Stimulated activated CD8-positive, alpha-beta memory T cell treated with anti-CD3 and anti-CD28 coated beads, Interleukin-4, amount 100 ng/mL, for 24 hours (primary cell): ENCODE measurements around the gene RIMBP3B.
"Not testable (repeated sequence)": the region's sequence is repeated elsewhere in the genome, so short reads cannot be mapped to it uniquely, and the experiment has no call there.

Experiments
- DNase-seq: peaks from one replicate; pipeline ENCODE4 v3.0.0-alpha.2; 2020; ENCODE audit warnings: low read depth

The RIMBP3B gene, protein sequence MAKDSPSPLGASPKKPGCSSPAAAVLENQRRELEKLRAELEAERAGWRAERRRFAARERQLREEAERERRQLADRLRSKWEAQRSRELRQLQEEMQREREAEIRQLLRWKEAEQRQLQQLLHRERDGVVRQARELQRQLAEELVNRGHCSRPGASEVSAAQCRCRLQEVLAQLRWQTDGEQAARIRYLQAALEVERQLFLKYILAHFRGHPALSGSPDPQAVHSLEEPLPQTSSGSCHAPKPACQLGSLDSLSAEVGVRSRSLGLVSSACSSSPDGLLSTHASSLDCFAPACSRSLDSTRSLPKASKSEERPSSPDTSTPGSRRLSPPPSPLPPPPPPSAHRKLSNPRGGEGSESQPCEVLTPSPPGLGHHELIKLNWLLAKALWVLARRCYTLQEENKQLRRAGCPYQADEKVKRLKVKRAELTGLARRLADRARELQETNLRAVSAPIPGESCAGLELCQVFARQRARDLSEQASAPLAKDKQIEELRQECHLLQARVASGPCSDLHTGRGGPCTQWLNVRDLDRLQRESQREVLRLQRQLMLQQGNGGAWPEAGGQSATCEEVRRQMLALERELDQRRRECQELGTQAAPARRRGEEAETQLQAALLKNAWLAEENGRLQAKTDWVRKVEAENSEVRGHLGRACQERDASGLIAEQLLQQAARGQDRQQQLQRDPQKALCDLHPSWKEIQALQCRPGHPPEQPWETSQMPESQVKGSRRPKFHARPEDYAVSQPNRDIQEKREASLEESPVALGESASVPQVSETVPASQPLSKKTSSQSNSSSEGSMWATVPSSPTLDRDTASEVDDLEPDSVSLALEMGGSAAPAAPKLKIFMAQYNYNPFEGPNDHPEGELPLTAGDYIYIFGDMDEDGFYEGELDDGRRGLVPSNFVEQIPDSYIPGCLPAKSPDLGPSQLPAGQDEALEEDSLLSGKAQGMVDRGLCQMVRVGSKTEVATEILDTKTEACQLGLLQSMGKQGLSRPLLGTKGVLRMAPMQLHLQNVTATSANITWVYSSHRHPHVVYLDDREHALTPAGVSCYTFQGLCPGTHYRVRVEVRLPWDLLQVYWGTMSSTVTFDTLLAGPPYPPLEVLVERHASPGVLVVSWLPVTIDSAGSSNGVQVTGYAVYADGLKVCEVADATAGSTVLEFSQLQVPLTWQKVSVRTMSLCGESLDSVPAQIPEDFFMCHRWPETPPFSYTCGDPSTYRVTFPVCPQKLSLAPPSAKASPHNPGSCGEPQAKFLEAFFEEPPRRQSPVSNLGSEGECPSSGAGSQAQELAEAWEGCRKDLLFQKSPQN (N-terminal part only)

DNA sequence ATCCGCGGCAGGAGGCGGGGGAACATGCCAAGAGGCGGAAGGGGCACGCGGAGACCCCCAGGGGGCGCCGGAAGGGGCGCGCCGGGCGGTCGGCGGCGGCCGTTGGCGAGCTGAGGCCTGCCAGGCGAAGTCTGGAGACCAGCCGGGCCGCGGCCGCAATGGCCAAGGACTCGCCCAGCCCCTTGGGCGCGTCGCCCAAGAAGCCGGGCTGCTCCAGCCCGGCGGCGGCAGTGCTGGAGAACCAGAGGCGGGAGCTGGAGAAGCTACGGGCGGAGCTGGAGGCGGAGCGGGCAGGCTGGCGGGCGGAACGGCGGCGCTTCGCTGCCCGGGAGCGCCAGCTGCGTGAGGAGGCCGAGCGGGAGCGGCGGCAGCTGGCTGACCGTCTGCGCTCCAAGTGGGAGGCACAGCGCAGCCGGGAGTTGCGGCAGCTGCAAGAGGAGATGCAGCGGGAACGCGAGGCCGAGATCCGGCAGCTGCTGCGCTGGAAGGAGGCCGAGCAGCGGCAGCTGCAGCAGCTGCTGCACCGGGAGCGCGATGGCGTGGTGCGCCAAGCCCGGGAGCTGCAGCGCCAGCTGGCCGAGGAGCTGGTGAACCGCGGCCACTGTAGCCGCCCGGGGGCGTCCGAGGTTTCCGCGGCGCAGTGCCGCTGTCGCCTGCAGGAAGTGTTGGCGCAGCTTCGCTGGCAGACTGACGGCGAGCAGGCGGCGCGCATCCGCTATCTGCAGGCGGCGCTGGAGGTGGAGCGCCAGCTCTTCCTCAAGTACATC is at the start of gene RIMBP3B:
Gene RIMBP3B, plus strand, starts transcription at position 51 of the 767 bp plus-strand sequence. Its CDS starts 108 bp downstream, at position 159.
- not testable (repeated sequence) for DNase-seq

DNA sequence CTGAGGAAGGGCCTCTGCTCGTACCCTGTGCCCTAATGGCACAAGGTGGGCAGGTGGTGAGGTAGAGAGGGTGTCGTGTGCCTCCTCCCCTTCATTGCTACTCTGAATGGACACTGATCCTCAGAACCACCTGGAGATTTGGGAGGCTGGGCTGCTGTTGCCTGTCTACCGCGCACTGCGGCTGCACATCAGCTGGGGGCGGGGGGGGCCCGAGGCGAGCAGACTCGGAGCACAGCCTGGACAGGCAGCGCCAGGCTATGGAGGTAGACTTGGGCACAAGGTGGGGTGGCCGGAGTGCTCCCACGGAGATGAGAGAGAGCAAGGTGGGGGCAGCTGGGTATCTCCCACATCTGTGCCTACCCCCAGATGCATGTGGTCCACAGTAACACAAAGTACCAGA is 26.0 kb upstream of the RIMBP3B start:
- not testable (repeated sequence) for DNase-seq

DNA sequence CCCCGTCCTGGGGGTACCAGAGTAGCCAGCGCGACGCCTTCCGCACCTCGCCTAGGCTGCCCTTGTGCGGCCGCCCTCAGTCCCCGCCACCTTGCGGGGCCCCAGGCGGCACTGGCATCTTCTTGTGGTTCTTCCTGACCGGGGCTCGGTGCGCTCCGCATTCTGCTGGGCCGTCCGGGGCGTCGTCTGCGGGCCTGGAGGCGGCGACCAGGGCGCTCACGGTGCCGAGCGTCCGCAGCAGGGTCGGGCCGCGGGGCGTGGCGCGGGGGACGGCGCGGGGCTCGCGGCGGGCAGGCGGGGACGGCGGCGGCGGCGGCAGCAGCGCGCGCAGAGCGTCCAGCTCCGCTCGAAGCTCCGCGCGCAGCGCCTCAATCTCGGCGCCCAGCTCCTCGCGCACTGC is 23.0 kb upstream of the RIMBP3B start:
- not testable (repeated sequence) for DNase-seq

DNA sequence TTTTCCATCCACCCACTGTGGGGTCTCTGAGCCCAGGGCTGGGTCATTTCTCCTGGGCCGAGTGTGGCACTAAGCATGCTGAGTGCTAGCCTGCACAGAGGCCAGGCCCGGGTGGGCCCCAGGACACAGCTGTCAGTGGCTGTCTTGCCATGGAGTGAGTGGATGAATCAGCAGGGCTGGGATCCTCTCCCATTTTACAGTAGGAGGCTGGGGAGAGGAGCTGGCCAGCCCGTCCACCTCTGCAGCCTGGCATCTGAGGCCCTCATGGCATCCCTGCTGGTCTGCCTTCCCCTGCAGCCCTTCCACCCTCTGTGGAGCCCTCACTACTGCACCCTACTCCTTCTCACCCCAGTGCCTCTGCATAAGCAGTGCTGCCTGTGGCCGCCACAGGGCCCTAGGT is 21.1 kb upstream of the RIMBP3B start:
- not testable (repeated sequence) for DNase-seq

DNA sequence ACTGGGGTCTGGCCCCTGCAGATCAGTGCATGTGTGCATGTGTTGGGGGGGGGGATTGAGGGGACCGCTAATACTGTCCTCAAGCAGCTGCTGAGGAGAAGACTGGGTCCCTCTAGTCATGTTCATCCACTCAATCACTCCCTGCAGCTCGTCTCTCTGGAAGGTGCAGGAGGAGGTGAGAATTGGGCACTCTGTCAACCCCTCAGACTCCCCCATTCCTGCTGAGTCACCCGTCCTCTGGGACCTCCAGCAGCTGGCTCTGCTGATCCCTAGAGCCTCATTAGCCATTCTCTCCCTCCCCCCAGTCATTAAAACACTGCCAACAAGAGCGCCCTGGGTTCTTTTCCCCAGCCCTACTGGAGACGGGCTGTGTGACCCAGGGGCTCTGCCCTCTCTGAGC is 20.5 kb upstream of the RIMBP3B start:
- not testable (repeated sequence) for DNase-seq

DNA sequence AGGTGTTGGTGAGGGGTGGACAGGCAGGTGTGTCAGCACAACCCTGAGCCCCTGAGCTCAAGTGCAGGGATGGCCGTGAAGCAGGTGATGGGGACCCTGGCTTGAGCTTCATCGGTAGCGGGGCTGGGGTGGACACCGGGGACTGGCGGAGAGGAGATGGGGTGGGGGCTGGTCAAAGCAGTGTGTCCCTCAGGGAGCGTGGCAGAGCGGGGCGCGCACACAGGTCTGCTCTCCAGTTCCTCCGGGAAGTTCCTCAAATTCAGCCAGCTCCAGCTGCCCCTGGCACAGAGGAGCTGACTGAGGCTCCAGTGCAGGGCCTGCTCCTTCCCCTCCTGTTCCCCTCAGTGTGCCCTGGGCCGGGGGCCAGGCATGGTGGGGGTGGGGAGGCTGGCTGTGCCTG is 19.7 kb upstream of the RIMBP3B start:
- DNase-seq, result not testable (repeated sequence)

DNA sequence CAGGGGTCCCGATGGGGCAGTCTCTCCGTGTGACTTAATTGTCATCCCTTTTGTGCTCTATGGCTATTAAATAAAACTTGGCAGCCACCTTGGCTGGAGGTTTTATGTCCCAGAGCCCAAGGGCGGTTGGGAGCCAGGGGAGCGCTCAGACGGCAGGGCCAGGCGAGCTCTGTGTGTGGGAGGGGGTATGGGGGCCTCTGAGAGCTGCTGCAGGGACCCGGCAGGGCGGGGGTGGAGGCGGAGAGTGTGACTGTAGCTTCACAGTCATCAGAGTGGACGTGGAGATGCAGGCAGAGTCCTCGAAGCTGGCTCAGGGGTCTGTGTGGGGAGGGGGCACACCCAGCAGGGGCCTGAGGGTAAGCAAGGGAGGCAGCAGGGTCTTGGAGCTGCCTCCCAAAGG is 19.2 kb upstream of the RIMBP3B start:
- not testable (repeated sequence) for DNase-seq

DNA sequence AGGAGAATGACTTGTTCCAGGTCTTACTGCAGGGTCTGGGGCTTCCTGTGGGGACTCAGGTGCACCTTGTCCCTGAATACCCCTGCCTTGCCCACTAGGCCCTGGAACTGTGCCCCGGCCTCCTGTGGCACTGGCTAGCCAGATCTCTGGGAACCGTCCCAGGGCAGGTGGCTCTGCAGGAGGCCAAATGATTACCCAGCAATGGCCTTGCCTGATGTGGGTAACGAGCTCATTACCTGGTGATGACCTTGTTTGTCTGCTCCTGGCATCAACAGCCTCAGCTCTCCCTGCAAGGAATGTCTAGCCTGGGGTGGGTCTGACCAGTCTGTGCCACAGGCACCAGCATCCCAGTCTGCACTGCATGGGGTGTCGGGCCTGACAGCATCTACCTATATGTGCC is 18.2 kb upstream of the RIMBP3B start:
- DNase-seq, result not testable (repeated sequence)

DNA sequence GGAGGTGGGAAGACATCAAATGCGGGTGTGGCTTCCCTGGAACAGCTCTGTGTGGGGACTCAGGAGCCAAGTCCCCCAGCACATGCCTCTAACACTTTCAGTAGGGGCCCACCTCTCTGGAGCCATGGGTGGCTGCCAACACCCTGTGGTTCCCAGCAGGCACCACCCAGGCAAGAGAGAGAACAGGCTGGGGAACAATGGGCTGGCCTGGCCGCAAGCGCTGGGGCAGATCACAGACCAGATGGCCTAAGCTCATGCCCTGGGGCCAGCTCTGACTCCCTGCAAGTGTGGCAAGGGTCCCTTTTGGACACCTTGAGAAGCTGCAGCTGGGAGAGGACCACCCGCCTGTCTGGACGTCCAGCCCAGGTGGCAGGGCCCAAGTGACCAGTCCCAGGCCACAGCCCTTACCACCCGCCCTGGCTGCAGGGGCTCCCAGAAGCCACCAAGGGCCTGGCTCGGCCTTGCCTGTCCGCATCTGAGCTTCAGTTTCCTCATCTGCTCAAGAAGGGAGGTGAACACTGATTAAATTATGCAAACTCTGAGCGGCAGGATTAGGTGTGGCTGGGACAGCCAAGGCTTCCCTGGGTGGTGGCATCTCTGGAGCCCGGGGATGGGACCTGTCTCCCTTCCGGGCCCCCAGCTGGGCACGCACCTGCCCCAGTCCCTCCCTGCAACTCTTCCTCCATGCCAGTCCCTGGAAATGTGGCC is 14.8 kb upstream of the RIMBP3B start:
- not testable (repeated sequence) for DNase-seq

DNA sequence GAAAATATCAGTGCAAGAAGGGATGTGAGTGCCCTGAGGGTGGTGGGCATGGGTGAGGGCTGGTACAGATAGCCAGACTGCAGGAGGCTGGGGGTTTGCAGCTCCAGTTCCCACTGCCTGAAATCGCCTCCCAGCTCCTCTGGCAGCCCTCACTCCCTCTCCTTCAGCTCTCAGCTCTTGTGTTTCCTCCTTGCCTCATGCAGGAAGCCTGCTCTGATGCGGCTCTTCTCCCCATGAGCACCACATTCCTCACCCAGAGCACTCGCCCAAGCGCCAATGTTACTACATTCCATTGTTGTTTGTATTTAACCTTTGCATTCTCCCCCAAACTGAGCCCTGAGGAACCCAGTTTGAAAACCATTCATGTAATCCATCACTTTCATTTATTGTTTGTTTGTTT is 7.7 kb upstream of the RIMBP3B start:
- DNase-seq, result not testable (repeated sequence)

DNA sequence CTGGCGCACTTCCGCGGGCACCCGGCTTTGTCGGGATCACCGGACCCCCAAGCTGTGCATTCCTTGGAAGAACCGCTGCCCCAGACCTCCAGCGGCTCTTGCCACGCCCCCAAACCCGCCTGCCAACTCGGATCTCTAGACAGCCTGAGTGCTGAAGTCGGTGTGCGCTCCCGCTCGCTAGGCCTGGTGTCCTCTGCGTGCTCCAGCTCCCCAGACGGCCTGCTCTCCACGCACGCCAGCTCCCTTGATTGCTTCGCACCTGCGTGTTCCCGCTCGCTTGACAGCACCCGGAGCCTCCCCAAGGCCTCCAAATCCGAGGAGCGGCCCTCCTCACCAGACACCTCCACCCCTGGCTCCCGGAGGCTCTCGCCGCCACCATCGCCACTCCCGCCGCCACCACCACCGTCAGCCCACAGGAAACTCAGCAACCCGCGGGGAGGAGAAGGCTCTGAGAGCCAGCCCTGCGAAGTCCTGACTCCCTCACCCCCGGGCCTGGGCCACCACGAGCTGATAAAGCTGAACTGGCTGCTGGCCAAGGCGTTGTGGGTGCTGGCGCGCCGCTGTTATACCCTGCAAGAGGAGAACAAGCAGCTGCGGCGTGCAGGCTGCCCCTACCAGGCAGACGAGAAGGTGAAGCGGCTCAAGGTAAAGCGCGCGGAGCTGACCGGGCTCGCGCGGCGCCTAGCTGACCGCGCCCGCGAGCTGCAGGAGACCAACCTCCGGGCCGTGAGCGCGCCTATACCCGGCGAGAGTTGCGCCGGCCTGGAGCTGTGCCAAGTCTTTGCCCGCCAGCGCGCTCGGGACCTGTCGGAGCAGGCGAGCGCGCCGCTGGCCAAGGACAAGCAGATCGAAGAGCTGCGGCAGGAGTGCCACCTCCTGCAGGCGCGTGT is 1.2 kb downstream of the RIMBP3B start:
- DNase-seq, result not testable (repeated sequence)

DNA sequence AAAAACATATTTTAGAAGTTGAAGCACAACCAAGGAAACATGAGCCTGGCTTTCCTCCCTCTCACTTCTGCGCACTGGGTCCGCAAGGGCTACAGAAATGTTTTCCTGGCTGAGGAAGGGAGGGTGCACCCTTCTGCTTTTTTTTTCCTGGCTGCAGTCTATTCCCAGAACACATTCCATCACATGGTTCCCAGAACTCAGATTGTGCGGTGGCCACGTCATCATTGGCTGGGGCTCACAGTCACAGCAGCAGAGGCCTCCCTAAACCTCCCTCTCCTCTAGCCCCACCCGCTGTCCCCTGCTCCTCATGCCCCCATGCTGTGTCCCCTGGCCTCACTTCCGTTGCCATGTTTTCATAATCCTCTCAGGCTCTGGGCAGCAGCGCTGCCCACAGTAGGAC is 5.9 kb downstream of the RIMBP3B start:
- not testable (repeated sequence) for DNase-seq

DNA sequence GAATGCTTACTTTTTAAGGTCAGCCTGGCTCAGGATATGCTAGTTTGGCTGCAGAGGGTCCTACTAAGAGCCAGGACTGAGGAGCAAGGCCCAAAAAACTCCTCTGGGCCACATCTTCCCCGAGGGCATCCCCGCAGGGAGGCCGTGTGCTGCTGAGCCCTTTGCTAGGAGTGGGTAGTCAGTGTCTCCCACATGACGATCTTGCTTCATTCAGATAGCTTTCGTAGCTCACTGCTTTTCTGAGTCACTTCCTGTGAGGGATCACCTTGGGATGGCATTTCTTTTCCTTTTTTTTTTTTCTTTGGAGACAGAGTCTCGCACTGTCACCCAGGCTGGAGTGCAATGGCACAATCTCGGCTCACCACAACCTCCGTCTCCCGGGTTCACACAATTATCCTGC is 6.5 kb downstream of the RIMBP3B start:
- not testable (repeated sequence) for DNase-seq

DNA sequence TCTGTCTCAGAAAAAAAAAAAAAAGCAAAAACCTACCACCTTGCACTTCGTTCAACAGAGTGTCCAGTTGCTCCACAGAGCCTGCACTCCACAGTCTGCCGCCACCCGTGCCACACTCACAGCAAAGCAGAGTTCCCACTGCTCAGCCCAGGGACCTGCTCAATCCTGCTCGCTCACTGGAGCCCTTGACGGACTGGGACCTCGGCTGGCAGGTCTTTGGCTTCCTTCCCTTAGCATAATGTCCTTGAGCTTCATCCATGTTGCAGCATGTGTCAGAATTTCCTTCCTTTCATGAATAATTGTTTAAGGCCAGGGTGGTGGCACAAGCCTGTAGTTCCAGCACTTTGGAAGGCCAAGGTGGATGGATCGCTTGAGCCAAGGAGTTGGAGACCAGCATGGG is 11.1 kb downstream of the RIMBP3B start:
- DNase-seq, result not testable (repeated sequence)

DNA sequence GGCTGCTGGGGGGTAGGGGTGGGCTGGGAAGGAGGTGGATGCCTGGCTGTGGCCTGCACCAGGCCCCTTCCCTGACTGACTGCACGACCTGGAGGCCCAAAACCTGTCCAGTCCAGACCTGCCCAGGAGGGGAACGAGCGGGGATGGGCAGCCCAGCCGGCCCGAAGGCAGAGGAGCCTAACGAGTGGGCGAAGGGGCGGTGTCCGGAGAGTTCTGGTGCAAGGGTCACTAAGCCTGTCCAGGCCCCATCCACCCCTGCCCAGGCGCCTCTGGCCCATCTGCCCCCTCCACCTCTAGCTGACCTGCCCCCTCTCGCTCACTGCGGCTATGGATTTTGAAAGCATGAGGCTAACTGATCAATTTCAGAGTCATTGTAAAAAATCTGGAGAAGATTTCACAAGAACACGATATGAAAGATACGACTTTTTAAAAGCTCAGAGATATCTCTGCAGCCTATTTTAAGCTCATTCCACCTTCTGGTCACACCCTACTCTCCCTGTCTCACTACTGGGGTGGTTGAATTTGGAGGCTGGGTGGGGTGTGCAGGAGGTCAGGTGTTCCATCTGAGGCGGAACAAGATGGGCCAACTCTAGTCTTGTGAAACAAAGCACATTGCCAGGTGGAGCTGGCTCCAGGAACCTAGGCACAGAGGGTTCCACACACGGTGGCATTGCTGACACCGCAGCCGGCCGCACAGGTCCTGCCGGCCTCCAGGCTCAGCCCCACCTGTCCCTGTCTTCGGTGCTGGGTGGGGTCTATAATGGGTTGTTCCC is 17.8 kb downstream of the RIMBP3B start:
- DNase-seq, result not testable (repeated sequence)

DNA sequence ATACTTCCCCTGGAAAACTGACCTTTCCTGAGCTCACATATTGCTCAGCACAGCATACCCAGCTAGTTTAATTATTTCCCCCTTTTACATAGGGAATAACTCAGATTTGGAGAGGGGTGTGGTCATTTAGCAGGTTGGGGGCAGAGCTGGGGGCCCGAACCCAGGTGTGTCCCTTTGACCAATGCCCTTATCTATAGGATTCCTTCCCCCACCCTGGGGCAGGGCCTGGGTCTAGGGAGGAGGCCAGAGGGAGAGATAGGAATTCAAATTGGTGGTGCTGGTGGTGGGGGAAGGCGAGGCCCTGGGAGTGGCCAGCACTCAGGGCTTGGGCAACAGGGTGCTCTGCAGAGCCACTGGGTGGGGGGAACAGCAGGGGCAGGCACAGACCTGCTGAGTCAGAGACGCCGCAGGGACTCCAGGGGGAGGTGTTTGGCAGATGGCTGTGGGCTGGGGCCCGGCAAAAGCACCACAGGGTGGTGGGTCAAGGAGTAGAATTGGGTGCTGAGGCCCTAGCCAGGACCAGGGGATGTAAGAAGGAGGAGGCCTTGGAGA is 19.3 kb downstream of the RIMBP3B start:
- not testable (repeated sequence) for DNase-seq

DNA sequence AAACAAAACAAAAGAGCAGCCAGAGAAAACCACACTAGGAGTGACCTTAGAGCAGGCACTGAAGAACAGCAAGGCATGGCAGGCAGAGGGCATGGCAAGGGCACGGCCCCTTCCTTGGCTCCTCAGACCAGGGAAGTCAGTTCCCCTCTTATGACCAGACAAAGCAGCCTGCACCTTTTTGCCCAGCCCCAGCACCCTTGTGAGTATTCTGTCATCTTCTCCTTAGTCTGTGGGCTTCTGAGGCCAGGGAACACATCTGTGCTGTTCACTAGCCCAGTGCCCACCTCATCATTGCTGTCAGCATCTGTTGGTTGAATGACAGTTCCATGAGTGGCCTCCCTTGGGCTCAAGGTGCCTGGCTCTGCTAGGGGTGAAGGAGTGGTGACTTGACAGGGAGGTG is 23.6 kb downstream of the RIMBP3B start:
- DNase-seq, result not testable (repeated sequence)

DNA sequence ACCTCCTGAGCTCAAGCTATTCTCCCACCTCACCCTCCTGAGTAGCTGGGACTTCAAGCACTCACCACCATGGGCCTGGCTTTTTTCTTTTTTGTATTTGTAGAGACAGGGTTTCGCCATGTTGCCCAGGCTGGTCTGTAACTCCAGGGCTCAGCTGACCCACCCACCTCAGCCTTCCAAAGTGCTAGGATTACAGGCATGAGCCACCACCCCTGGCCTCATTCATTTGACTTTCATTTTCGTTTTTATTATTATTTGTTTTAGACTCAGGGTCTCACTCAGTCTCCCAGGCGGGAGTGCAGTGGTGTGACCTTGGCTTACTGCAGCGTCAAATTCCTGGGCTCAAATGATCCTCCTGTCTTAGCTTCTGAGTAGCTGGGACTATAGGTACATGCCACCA is 24.2 kb downstream of the RIMBP3B start:
- not testable (repeated sequence) for DNase-seq
